GM19395 (cell line): Measurements from ENCODE around the gene TMEM186.
"Not testable (repeated sequence)": the region's sequence is repeated elsewhere in the genome, so short reads cannot be mapped to it uniquely, and the experiment has no call there.

Experiments used
- ATAC-seq: cut with Tn5 transposase; IDR thresholded peaks from one replicate; pipeline ENCODE4 v1.9.1; 2021; ENCODE audit warnings: mild to moderate bottlenecking, moderate library complexity; ENCODE audit not compliant: unreplicated experiment

TMEM186 gene

DNA sequence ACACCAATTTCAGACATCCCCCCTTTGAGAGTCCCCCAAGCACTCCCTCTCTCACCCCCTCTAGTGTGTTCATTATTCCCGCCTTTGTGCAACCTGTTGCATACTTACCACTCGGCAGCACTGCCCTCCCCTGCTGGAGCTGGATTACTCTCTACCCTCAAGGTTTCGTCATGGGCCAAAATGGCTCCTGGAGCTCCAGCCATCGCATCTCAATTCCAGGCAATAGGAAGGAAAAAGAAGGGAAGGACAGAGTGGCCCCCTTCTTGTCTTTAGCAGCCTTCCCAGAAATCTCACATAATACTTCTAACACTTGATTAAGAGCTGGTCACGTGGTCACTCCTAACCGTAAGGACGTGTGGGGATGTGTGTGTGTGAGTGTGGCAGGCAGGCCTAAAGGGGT is 20.2 kb downstream of the TMEM186 start:
- ATAC-seq: no peak

- ATAC-seq: no peak
These were observed 21.3 kb downstream of the TMEM186 start for GRCh38 chr16:8776129-8776584.

GRCh38 chr16:8775359-8775758 is 22.1 kb downstream of the TMEM186 start:
- ATAC-seq: no peak

GRCh38 chr16:8774208-8774607 is 23.2 kb downstream of the TMEM186 start:
- ATAC-seq: no peak

- no peak for ATAC-seq
These were observed 23.9 kb downstream of the TMEM186 start for GRCh38 chr16:8773537-8773936.

- ATAC-seq: no peak
These were observed 28.7 kb downstream of the TMEM186 start for GRCh38 chr16:8768692-8769091.

- no peak for ATAC-seq
These were observed 29.2 kb downstream of the TMEM186 start for GRCh38 chr16:8768283-8768682.

GRCh38 chr16:8767176-8767575 is 30.3 kb downstream of the TMEM186 start:
- ATAC-seq: no peak

- no peak for ATAC-seq
These were observed 32.8 kb downstream of the TMEM186 start for GRCh38 chr16:8764525-8765250.

DNA sequence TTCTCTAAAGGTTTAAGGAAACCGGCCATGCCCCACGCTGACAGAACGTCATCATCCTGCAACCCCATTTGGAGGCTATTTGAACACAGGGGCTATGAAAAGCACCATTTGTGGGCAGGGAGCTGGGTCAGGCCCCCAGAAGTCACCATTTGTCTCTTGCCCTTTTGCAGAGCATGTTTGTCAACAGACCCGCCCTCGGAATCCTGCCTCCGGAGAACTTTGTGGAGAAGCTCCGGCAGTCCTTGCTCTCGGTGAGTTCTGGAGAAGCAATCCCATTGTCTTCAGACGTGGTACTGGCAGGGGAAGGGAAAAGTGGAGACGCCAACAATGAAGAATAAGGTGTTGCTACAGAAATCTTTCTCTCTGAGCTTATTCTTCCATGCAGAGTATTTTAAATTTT is 33.5 kb downstream of the TMEM186 start:
- ATAC-seq: no peak

DNA sequence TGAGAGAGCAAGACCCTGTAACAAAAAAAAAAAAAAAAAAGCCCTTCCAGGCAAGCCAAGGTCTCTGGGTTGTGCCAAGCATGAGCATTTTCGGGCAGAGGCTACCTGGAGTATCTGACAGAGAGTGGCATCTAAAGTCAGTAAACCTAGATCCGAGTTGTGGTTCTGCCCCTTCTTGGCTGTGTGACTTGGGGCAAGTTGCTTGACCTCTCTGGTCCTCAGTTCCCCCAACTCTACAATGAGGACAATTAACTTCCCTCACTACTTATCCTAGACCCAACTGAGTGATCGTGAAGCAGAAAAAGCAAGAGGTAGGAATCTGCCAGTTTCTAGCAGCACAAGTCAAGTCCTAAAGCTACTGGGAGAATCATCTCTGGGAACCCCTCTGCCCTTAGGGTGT is 34.4 kb downstream of the TMEM186 start:
- no peak for ATAC-seq

GRCh38 chr16:8762254-8762653 is 35.2 kb downstream of the TMEM186 start:
- ATAC-seq: no peak

DNA sequence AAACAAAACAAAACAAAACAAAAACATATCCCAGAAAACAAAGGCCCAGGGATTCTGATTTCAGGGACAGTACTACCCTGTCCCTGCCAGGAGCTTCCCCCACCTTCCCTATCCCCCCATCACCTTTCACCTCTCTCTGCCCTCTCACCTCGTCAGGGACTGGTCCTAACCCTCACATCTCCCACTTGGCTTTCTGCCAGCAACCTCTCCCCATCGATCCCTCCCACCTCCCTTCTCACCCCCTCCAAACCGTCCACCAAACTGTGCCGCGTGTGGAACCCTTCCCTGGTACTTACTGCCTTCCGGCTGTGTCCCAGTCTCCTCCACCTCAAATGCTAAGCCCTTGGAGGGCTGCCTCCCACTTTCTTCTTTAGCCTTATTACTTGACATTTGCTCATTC is 36.4 kb downstream of the TMEM186 start:
- ATAC-seq: no peak

DNA sequence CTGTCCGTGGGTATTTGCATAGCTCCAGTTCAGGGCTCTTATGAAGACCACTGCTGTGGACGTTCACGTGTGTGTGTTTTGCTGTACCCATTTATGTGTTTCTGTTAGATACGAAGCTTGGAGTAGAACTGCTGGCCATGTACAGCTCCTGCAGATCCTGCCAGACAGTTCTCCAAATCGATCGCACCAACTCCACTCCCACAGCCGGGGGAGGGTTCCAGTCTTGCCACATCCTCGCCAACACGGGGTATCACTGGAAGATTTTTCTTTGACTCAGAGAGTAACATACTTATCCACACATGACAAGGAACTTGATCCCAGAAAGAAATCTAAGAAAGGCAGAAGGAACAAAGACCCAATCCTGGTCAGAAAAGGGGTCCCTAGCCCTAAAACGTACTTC is 37.4 kb downstream of the TMEM186 start:
- ATAC-seq: no peak

GRCh38 chr16:8758022-8758421 is 39.4 kb downstream of the TMEM186 start:
- no peak for ATAC-seq

- ATAC-seq: no peak
These were observed 40.7 kb downstream of the TMEM186 start for GRCh38 chr16:8756755-8757154.

DNA sequence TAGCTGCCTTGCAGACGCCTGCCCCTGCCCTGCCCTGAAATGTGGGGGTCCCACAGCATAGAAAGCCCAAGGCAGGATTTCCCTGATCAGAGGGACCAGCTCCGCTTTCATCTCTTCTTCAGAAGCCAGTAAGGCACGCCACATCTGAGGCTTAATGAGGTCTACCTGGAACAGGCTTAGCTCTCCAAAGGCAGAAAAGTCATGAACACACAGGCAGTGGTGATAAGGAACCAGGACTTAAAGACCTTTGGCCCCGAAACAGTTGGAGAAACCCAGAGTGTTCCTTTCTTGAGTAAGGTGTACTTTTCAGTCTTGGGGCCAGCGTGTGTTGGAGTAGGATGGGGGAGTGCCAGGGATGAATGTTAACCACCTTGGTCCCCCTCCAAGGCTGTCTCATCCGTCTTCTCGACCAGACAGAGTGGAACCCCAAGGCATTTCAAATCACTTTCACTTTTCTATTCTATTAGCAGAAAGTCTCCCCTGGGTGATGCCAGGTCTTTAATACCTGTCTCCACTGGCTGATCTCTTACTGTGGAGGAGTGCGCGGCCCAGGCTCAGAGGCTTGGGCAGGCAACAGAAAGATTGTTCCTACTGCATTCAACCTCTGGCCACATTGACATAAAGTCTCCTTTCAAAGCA is 43.9 kb downstream of the TMEM186 start:
- ATAC-seq: no peak

DNA sequence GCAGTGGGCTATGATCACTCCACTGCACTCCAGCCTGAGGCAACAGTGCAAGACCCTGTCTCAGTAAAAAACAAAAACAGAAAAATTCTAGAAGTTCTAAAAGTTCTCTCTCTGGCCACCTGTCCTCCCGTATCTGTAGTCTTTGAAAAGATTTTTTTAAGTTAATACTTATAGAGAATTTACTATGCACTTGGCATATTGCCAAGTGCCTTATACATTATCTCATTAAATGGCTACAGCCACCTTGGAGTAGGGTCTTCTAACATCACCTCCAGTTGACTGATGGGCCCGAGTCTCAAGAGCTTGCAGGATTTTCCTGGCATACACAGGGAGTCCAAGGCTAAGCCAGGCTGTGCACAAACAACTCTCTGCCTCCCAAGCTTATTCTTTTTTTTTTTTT is 44.7 kb downstream of the TMEM186 start:
- no peak for ATAC-seq

- ATAC-seq: no peak
These were observed 45.7 kb downstream of the TMEM186 start for GRCh38 chr16:8751481-8752311.

DNA sequence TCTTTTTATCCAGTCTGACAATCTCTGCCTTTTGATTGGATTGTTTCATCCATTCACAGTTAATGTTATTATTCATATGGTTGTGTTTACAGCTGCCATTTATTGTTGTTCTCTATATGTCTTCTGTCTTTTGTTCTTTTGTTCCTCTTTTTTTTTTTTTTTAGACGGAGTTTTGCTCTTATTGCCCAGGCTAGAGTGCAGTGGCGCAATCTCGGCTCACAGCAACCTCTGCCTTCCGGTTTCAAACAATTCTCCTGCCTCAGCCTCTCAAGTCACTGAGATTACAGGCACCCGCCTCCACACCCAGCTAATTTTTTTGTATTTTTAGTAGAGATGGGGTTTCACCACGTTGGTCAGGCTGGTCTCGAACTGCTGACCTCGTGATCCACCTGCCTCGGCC is 48.5 kb downstream of the TMEM186 start:
- not testable (repeated sequence) for ATAC-seq
